HG02571 (cell line): ENCODE data around the gene INTS7.

ENCODE experiments used
- ATAC-seq: cut with Tn5 transposase; IDR thresholded peaks from one replicate; pipeline ENCODE4 v1.9.1; 2021; ENCODE audit warnings: mild to moderate bottlenecking, moderate library complexity; ENCODE audit not compliant: unreplicated experiment

INTS7 gene, protein sequence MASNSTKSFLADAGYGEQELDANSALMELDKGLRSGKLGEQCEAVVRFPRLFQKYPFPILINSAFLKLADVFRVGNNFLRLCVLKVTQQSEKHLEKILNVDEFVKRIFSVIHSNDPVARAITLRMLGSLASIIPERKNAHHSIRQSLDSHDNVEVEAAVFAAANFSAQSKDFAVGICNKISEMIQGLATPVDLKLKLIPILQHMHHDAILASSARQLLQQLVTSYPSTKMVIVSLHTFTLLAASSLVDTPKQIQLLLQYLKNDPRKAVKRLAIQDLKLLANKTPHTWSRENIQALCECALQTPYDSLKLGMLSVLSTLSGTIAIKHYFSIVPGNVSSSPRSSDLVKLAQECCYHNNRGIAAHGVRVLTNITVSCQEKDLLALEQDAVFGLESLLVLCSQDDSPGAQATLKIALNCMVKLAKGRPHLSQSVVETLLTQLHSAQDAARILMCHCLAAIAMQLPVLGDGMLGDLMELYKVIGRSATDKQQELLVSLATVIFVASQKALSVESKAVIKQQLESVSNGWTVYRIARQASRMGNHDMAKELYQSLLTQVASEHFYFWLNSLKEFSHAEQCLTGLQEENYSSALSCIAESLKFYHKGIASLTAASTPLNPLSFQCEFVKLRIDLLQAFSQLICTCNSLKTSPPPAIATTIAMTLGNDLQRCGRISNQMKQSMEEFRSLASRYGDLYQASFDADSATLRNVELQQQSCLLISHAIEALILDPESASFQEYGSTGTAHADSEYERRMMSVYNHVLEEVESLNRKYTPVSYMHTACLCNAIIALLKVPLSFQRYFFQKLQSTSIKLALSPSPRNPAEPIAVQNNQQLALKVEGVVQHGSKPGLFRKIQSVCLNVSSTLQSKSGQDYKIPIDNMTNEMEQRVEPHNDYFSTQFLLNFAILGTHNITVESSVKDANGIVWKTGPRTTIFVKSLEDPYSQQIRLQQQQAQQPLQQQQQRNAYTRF

DNA sequence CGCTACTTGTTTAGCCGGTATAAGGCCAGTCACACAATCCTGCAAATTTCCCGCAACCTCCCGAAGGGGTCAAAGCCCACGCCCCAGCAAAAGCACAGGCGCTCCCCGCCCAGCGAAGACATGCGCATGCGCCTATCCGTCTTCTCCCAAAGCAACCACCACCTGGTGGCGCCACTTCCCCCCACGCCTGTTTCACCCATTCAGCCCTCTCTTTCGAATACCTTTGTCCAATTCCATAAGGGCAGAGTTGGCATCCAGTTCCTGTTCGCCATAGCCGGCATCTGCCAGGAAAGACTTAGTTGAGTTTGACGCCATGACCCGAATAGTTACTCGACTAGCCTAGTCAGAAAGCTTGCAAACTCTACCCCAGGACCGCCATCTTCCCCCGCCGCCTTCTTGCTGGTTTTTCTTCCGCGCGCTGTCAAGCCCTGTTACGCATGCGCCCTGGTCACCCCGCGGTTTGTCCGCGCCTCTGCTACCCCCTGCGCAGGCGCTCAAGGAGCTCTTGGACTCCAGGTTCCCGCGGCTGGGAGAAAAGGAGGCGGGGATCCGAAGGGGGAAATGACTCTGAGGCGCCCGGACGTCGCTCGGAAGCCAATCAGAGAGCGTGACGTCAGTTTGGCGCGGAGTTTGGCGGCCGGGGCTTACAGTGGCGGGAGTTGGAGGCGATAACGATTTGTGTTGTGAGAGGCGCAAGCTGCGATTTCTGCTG lies at the start of gene INTS7, which contains the start of gene DTL:
TSS of gene INTS7 (minus strand) at position 435 of the 712 bp plus-strand sequence. CDS start at position 315, 120 bp downstream.
TSS of gene DTL (plus strand) at position 626 of the 712 bp plus-strand sequence. CDS start 143 bp downstream, outside the sequence.
- peak; percentile 81 for ATAC-seq

GRCh38 chr1:212082765-212083406 lies 47.5 kb upstream of the INTS7 start:
- ATAC-seq = no peak

DNA sequence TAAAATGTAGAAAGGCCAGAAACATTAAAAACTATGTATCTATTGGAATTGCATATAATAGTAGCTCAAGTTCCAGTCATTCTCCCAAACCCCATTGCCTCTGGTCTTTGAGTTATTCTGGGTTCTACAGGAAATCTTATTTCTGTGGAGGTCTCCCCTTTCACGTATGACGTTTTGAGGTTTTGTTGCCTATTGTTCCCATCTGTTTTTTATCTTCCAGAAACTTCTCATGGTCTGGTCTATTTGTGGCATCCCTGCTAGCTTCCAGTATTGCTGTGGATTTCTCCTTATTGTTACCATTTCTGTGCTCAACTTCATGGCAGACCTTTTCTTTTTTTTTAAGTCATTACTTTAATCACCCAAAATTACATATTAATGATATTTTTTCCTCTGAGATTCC lies 43.5 kb upstream of the INTS7 start:
- no peak for ATAC-seq

DNA sequence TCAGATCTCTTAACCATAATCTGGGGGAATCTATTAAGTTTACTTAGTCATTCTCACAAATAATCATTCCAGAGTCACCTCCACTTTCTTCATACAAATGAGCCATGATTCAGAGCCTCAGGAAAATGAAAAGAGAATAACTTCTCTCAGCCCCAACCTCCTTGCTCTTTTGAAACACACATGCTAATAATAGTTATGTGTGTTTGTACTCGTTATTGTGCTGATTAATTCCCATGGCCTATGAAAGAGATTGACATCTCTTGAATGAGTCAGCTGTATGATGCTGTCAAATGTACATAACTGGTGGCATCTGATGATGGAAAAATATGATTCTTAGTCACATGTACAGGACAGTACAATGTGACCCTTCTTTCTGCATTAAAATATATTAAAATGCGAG lies 41.7 kb upstream of the INTS7 start:
- ATAC-seq = no peak

- ATAC-seq = no peak
Observed at GRCh38 chr1:212074856-212075255, 39.5 kb upstream of the INTS7 start.

DNA sequence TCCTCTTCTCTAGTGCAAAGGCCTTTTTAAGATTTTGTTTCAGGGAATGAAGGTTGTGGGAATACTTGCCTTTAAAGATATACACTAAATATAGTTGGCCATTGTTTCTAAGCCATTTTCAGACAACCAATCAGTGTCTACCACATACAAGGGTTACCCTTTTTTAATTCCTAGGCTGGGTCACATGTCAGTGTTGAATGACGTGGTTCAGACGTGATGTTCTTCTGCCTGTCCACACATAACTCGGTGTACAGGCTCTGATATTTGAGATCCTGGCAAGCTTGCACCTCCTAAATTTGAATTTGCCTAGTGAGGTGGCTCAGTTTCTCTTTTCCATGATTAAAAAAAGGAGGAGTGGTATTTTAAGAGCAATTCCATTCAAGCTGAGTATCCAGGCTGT lies 39.0 kb upstream of the INTS7 start:
- ATAC-seq = no peak

DNA sequence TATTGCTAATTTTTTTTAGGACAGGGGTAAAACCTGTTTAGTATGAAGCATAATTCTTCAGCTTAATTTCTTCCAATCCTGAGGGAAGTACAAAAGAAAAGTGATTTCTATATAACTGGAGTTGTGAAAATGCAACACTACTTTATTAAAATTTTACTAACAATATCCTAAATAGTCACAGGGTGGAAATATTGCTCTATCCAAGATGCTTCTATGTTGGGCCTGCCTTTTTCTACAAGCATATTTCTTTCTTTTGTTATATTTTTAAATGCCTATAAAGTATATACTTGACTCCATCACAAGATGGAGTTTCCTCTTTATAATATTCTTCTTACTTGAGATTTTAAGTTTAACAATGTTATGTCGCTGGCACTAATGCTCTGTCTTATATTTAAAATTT lies 38.1 kb upstream of the INTS7 start:
- no peak for ATAC-seq

DNA sequence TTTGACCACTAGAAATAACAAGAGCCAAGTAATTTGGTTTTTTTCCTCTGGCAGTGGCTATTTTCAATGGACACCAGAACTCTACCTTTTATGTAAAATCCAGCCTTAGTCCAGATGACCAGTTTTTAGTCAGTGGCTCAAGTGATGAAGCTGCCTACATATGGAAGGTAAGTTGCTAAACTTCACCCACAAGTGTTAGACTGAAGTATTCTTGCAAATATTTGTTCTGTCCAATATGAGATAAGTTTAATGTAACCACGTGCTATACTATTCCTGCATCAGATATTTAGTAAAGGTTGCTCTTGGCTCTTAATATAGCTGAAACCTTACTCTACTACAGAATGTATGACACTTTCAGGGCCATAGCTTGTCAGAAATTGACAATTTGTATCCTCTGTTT lies 36.7 kb upstream of the INTS7 start:
- ATAC-seq = no peak

DNA sequence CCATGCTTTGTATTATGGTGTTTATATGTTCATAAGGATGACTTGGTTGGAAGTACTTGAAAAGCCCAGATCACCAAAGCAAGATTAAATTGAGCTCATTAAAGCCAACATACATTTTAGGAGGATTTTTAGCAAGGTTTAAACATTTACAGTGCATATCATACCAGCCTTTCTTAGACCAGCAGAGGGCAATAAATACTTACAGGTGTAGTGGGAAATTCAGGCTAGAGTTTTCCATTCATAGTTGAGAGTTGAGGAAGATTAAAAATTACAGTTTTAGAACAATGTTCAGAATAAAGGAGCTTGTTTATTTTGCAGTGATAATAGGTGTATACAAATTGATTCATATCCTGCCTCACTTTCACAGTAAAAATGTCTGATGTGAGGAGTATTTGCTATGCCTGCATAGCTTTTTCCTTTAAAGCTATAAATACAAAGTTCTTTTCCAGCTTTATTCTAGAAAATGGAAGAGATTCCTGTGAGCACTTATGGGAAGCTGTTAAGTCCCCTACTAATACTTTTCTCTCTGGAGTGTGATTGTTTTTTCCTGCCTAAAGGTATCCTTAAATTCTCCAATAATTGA lies 35.5 kb upstream of the INTS7 start:
- ATAC-seq = no peak

DNA sequence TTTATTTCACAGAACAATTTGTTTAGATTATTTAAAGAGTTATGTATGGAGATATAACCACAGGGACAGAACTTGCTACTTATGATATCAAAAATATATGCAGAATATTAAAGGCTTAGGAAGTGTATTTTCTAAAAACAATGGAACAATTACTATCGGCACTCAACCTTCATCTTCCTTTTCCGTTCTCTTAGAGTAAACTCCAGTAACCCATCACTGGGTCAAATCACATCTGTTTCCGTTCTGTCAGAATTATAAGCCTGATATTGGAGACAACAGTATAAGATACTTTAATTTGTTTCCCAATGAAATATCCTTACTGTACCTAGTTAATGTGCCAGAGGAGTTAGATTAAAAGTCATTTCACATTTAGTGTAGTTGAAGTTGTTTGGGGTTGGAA lies 32.4 kb upstream of the INTS7 start:
- ATAC-seq = no peak

DNA sequence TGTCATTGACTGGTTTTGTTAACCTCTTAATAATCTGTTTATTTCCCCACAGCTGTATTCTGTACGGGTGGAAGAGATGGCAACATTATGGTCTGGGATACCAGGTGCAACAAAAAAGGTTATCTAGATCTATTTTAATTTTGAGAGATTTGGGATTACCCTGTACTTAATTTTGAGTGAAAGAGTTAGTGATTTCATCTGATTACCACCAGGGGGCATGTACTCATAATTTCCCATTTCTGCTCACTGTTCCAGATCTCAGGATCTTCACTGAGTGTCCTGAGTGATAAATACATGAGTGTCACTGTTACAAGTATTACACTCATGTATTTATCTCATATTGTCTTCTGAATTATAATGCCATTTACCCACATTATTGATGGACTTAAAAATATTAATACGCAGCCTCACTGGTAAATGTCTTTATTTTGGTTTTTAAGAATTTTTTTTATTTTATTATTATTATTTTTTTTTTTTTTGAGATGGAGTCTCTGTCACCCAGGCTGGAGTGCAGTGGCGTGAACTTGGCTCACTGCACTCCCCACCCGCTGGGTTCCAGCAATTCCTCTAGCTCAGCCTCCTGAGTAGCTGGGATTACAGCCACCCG lies 27.6 kb upstream of the INTS7 start:
- ATAC-seq = no peak

DNA sequence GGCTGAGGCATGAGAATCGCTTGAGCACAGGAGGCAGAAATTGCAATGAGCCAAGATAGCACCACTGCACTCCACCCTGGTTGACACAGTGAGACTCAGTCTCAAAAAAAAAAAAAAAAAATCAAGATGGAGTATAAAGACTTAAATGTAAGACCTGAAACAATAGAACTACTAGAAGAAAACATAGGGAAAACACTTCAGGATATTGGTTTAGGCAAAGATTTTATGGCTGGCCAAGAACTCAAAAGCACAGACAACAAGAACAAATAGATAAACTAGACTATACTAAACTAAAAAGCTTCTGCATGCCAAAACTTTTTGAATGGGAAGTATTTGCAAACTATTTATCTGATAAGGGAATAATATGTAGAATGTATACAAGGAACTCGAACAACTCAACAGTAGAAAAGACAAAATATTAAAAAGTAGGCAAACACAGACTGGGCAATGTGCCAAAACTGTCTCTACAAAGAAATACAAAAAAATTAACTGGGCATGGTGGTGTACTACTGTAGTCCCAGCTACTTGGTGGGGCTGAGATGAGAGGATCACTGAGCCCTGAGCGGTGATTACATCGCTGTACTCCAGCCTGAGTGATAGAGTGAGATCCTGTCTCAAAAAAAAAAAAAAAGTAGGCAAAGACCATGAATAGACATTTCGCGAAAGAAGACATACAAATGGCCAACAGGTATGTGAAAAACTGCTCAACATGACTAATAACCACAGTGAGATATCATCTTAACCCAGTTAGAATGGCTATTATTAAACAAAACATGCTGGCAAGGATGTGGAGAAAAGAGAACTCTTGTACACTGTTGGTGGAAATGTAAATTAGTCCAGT lies 25.5 kb upstream of the INTS7 start:
- no peak for ATAC-seq

DNA sequence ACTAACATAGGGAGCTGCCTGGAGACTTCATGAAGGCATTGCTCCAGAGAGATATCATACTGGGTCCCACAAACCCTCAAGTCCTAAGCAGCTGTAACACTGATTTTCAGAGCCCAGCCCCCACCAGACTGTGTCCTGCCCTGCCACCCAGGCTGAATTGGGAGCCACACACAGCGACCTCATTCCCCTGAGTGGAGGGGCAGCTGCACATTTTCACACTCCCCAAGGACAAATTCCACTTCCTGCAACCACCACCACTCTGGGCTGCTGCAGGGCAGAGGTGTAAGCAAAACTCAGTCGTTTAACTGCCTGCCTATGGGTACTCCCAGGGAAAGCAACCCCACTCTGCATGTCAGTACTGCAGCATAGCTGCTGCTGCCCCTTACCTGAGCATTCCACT lies 20.0 kb upstream of the INTS7 start:
- no peak for ATAC-seq

- ATAC-seq = no peak
Observed at GRCh38 chr1:212053993-212054392, 18.6 kb upstream of the INTS7 start.

- no peak for ATAC-seq
Observed at GRCh38 chr1:212045981-212046380, 10.6 kb upstream of the INTS7 start.

DNA sequence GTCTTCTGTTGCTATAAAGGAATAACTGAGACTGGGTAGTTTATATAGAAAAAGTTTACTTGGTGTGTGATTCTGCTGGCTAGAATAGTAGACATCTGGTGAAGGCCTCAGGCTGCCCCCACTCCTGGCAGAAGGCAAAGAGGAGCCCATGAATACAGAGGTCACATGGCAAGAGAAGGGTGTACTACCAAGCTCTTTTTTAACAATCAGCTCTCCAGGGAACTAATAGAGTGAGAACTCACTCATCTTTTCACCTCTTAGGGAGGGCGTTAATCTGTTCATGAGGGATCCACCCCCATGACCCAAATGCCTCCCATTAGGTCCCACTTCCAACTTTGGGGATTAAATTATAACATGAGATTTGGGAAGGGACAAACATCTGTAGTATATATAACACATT lies 9.5 kb upstream of the INTS7 start:
- ATAC-seq = no peak

DNA sequence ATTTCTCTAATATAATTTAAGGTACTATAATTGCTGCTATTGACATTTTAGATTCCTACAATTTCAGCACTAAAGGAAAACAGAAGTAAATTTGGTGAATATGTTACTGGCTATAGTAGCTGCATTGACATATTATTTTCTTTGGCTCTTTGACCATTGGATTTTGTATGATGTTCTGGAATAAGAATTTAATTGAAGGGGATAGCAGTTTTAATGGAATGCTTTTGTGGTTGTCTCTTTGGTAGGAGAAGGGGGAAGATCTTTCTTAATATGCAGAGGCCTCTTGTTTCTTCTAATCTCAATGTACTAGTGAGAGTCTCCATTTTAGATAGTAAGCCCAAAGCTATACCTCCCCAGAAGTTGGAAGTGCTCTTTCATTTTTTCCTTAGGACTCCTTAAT lies 7.1 kb upstream of the INTS7 start:
- ATAC-seq = no peak

DNA sequence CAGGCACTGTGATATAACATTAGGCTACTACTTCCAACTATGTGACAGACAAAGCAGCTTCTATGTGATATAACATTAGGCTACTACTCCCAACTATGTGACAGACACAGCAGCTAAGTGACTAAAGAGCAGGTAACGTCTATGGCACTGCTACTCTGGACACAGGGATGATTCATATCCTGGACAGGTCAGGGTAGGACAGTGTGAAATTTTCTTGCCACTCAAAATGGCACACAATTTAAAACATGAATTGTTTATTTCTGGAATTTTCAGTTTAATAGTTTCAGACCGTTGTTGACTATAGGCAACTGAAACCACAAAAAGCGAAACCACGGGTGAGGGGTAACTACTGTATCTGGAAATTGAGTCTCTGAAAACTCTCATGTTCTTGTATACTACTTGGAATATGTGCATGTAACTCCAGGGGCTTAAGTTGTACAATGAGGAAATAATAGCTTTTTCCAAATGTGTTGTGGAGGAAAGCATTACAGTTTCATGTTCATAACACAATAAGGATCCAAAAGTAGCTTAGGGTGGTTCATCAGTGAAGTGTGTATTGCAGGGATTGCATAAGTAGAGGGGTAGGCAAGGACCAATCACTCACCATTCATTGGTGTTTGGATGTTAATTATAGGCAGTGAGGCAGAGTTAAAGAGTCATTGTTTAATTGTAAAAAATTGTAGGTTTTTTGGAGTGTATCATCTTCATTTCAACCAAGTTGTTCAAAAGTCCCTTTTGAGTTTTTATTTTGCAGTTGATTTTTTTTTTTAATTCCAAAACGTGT lies 5.5 kb upstream of the INTS7 start:
- no peak for ATAC-seq
